ENCODE data around the gene CRLF1.
"Not testable (repeated sequence)": the region's sequence is repeated elsewhere in the genome, so short reads cannot be mapped to it uniquely, and the experiment has no call there.

Gene CRLF1

DNA sequence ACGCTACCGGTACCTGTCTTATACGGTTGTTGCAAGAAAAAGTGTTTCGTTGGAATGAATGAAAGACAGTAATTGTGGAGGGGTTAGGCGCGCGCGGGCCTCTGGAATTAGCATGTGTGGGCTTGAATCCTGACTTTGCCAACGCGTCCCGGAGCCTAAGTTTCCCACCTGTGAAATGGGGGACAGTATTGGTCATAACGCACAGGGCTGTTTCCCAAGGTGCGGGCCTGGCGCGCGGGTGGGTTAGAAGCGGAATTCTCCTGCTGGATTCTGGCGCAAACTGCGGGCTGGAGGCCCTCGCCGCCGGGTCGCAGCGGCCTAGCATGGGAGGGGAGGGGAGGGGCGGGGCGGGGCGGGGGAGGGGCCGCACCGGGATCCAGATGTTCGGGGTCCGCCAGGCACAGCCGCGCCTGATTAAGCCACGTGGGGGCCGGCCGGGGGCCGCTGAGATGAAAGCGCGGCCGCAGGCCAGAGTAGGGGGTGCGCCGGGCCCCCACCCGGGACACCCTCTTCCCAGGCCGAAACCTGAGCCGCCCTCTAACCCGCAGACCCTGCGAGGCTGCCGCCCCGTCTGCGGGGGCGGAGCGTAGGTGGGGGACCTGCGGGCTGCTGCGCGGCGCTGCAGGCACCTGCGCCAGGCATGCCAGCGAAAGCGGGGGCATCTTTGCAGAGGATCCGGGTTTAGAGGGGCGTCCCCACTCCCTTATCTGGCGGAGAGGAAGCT lies 4.9 kb upstream of the CRLF1 start:
- H3K4me3 ChIP-seq (ENCODE audit: low read length), result no peak overlapping the region
- DNase-seq (ENCODE audit: low read depth, low spot score), result no peak

DNA sequence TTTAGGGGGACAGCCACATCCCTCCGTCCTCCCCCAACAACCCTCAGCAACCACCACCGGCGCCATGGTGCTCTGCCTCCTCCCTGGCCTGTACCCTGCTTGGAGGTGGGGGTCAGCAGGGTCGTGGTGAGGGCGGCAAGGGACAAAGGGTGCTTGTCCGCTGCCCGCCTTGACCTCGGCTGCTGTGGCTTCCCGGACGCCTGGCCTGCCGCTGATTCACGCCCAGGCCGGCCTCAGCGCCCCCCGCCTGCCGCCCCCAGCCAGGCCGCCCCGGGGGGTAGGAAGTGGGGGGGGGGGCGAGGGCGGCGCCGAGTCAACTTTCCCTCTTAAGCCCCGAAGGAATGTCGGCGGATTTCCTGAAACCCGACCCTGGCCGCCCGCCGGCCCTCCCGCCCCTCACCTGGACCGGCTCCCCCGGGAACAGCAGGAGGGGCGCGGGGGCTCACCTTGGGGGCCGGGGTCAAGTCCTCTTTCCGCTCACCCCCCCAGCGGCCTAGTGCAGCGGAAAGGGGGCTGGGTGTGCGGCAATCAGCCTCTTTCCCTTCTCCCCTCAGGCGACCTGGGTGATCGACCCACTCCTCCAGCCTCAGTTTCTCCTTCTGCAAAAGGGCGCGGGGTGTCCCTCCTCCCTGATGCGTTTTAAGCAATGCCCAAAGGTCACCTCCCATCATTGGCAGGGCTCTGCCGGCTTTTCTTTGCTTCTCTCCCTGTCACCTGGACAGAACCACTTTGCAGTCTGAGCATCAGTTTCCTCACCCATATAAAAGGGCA lies 4.1 kb upstream of the CRLF1 start:
- no peak overlapping the region for H3K4me3 ChIP-seq (ENCODE audit: low read length)
- no peak for DNase-seq (ENCODE audit: low read depth, low spot score)

DNA sequence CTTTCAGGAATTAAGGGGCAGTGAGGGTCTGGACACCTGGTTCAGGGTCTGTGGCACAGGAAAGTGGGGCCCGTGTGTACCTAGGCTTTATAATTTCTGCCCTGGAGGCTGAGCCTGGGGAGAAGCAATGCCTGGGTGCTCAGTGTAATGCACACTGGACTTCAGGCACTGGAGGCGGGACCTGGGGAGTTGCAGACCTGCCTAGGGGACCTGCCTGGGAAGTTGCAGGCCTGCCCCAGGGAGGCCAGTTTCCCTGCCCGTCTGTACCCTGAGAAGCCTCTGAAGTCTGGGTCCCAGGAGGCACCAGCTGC lies 3.6 kb upstream of the CRLF1 start:
- no peak for DNase-seq (ENCODE audit: low read depth, low spot score)
- no peak overlapping the region for H3K4me3 ChIP-seq (ENCODE audit: low read length)

DNA sequence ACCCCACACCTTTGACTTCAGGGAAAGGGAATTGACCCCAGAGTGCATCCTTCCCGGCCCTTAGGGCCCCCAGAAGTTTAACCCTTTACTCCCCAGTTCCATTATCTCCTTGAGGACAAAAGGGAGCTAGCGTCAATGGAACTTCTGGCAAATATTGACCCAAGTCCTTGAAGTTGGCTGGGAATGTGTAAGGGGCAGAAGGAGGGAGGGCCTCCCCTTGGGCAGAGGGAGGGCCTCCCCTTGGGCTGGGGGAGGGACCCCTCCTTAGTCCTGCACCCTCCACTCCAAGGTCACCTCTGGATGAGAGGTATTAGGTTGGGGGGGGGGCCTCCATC lies 3.1 kb upstream of the CRLF1 start:
- DNase-seq (ENCODE audit: low read depth, low spot score), result no peak
- no peak overlapping the region for H3K4me3 ChIP-seq (ENCODE audit: low read length)

DNA sequence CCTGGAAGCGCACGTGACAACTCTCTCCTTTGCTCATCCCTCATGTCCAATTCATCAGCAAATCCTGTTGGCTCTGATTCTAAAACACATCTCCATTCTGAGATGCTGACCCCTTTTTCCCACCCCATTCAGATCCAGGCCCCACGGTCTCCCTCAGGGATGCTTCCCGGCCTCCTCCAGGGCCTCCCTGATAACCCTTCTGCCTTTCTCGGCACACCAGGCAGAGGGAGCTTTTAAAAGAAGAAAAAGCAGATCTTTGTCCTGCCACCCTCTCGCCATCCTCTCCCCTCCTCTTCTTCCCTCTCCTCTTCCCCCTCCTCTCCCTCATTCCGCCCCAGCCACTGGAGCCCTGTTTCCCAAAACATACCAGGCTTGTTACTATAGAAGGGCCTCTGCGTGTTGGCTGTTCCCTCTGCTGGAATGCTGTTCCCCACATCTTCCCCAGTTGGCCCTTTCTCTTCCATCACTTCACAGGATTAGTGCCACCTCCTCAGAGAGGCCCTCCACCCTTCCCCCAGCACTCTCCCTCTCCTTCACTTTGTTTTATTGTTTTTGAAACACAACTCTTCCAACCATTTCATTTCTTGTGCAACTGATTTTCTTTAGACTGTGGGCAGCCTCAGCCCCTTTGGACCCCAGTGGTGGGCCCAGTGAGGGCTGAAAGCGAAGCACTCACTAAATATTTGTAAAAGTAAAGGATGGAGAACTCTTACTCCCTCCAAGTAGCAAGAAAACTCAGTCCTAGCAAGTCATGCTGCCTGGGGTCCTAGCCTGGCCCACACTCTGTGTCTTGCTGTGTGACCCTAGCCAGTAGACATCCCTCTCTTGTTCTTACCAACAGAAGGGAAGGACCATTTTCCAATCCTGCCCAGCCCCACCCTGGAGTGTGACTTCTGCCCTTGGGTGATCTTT lies 2.5 kb upstream of the CRLF1 start:
- H3K4me3 ChIP-seq (ENCODE audit: low read length), result no peak overlapping the region

DNA sequence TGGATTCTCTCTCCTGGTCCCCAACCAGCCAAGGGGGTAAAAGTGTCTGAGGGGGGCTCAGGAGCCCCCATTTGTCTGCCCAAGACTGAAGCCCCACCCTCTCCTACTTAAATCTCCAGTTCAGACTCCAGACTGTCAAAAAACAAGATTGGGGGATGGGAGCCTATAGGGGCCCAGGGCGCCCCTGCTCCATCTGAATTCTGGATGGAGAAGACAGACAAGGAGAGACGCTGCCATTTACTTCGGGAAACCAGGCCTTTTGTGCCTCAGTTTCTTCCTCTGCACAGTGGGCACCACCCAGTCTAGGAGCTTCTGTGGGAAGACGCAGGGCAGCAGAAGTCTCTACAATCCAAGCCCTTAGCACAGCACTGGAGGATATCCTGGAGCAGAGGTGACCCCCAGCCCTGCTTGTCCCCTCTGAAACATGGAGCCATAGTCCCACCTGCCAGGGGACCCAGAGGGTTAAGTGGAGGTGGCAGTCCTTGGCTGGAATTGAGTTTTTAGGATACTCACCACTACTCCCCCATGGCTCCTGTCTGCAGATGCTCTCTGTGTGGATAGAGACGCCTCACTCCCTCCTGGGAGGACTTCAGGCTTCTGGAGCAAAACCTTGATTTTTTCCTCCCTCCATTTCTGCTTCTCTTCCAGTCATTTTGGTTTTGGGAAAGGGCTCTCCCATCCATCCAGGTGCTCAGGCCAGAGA lies 1.7 kb upstream of the CRLF1 start:
- H3K4me3 ChIP-seq (ENCODE audit: low read length), result no peak overlapping the region
- no peak for DNase-seq (ENCODE audit: low read depth, low spot score)

More for the DNA sequence above, 2.5 kb upstream of the CRLF1 start:
- DNase-seq (ENCODE audit: low read depth, low spot score), result no peak

DNA sequence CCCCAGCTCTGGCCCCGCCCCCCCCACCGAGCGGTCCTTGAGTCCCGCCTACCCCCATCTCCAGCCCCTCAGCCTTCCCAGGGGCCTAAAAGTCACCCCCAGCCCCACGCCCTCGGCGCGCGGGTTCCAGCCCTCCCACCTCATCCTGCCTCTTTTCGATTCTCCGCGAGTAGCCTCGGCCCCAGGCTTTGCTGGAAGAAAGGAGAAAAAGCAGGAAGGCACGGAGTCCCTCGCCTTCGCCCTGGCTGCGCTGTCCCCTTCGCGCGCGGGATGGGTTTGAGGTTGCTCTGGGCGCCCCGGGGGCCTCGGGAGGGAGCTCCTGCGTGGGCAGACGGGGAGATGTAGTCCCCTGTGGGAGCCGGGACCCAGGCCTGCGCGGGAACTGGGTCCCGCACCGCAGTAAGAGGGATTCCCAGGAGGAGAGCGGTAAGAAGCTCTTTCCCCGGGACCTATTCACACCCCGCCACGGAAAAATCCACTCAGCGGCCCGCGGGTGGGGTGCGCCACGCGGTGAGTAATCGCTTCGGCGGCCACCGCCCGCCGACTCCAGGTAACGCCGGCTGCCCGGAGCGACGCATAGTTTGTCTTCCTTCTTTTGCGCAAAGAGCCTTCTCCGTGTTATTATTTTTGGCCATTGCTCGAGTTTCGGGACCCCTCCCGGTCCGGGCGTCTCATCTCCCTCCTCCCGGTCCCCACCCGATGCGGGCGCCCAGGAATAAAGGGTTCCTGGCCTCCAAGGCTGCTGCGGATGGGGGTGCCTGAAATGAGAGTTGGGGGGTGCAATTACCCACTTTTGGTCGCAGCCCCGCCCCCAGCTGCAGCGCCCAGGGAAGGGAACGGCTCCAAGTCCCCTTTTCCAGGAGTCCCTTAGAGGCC lies 865 bp upstream of the CRLF1 start:
- DNase-seq (ENCODE audit: low read depth, low spot score), result no peak
- no peak overlapping the region for H3K4me3 ChIP-seq (ENCODE audit: low read length)

DNA sequence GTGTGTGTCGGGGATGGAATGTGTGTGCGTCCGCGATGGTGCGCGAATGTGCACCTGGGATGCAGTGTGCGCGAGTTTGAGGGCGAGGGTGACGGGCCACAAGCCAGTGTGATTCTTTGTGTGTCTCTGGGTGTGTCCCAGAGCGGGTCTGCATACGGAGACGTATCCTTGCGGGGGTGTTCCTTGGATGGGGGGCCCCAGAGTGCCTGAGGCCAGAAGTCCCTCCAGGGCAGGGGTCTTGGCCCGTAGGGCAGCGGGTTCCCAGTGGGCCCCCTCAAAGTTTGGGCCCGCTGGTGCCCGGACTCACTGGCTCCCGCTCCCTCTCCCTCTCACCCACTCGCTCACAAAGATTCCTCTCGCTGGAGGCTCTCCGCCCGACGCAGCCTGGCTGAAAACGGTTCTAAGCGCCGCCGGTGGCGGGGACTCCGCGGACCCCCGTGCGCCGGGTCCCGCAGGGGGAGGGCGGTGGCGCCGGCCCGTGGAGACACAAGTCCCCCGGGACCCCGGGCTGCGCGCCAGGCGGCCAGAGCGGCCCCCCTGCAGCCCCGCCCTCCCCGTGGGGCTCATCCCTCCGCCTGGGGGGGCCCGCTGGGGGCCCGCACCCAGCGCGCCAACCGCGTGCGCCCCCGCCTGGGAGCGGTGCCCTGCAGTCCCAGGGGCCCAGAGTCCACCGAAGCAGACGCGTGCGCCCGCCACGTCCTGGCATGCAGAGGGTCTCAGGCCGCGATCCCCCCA lies 886 bp downstream of the CRLF1 start:
- DNase-seq (ENCODE audit: low read depth, low spot score), result no peak
- no peak overlapping the region for H3K4me3 ChIP-seq (ENCODE audit: low read length)

DNA sequence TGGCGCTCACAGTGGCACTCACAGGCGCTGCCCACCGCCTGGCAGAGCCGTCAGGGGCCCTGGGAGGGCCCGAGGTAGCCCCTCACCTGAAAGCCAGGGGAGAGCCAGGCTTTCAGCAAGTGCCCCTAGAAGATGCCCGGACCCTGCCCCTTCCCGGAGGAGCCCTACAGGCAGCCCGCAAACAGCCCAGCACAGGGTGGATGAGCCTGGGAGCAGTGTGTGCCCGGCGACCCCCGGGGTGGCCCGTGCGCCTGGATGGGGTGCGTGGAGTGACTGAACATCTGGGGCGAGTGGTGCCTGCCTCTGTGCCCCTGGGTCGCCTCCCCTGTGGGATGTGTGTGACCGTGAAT lies 1.4 kb downstream of the CRLF1 start:
- no peak for DNase-seq (ENCODE audit: low read depth, low spot score)
- H3K4me3 ChIP-seq (ENCODE audit: low read length), result no peak overlapping the region

DNA sequence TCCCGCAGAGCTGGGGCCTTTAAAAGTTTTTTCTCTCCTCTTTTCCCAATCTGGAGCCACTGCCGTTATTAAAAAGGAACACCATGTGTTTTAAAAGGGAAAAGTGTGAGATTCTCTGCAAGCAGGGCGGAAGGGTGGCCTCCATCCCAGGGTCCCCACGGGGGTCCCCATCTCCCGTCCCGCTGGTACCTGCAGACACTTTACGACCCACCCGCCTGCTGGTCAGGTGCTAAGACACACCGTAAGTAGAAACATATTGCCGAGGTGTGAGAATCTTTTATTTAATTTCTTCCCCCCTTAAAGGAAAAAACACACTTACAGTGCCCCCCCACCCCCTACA lies 1.8 kb downstream of the CRLF1 start:
- no peak for DNase-seq (ENCODE audit: low read depth, low spot score)

DNA sequence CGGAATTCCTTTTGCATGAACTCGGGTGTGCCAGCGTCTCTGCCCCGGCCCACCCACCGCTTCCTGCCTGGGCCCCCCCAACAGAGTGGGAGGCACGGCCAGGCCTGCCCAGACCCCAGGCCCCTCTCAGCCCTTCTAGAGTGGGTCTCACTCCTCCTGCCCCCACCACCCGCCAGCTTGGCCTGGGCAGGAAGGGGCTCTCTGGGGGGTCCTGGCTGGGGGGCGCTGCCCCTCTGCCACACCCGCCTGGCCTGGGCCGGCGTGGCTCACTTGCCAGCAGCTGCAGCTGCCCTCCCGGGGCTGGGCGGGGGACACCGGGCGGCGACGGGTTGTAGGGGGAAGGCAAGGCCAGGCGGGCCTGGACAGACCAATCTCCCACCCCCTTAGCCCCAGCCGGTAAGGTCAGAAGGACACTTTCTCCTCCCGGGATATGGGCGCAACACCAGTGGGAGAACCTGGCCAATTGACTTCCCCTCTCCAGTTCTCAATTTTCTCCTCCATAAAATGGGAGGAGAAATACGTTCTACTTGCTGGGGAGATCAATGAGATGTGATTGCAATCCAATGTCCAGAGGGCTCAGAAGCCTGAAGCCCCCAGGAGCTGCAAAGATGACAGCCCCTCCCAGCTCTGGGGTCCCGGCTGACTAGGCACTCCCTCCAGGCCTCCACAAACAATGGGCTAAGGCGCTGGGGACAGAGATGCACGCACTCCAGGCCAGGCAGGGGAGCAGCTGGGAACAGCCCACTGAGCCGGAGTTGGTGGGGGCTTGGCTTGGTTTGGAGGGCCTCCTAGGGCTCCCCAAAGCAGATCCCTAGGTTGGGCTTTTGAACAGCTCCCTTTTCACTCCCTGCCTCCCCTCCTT lies 2.4 kb downstream of the CRLF1 start:
- no peak for DNase-seq (ENCODE audit: low read depth, low spot score)
- no peak overlapping the region for H3K4me3 ChIP-seq (ENCODE audit: low read length)

More for the DNA sequence above, 1.8 kb downstream of the CRLF1 start:
- H3K4me3 ChIP-seq (ENCODE audit: low read length), result no peak overlapping the region

DNA sequence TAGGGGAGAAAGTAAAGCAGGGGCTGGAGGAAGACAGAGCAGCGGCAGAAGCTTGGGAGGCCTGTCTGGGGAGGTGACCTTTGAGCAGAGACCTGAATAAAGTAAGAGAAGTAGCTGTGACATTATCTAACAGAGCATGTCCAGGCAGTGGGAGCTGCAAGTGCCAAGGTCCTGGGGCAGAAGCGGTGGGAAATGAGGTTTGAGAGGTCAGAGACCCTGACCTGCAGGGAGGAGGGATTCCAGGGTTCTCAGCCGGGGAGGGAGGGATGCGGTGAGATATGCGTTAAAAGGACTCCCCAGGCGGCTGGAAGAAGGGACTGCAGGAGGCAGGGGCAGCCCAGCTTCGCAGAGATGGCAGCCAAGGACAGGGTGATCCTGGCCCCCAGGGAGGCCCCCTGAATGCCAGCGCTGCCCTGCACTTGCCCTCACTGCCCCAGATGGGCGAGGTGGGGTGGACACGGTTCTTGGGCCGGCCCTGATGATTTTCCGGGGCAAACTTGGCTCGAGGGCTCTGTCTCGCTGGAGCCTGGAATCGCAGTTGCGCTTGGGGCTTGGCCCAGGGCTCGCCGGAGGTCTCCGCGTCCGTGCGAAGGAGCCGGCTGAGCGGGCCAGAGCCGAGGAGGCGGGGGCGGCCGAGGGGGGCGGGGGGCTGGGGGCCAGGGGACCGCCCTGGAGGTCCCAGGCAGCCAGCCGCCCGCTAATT lies 3.2 kb downstream of the CRLF1 start:
- no peak for DNase-seq (ENCODE audit: low read depth, low spot score)
- H3K4me3 ChIP-seq (ENCODE audit: low read length), result no peak overlapping the region

DNA sequence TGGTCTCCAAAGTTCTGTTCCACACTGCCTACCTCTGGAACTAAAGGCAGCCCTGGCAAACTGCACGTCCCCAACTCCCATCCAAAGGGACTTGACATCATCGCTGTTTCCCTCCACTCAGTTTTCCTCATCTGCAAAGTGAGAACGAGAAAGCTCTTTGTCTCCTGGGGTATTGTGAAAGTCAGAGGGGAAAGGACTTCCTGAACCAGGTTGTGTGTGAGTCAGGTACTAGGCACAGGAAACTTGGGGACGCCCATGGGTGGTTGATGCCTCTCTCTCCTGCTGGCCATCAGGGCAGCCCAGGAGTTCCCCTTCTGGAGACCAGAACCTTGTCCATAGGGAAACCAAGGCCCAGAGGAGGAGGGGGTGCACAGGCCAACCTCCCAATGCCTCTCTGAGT lies 4.7 kb downstream of the CRLF1 start:
- DNase-seq (ENCODE audit: low read depth, low spot score), result no peak
- no peak overlapping the region for H3K4me3 ChIP-seq (ENCODE audit: low read length)

DNA sequence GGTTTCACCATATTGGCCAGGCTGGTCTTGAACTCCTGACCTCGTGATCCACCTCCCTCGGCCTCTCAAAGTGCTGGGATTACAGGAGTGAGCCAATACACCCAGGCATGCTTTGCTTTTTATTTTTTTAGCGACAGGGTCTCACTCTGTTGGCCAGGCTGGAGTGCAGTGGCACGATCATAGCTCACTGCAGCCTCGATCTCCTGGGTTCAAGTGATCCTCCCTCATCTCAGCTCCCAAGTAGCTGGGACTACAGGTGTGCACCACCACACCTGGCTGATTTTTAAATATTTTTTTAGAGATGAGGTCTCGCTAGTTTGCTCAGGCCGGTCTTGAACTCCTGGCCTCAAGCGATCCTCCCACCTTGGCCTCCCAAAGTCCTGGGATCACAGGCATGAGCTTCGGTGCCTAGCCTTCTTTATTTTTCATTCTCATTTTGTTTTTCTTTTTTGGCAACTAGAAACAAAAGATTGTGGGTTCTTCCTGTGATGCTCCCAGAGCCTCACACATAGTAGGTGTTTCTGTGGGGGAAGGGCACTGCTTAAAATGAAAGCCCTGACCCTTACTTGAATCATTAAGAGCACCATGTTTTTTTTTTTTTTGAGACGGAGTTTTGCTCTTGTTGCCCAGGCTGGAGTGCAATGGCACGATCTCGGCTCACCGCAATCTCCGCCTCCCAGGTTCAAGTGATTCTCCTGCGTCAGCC lies 5.8 kb downstream of the CRLF1 start:
- DNase-seq (ENCODE audit: low read depth, low spot score); H3K4me3 ChIP-seq (ENCODE audit: low read length): not testable (repeated sequence)

DNA sequence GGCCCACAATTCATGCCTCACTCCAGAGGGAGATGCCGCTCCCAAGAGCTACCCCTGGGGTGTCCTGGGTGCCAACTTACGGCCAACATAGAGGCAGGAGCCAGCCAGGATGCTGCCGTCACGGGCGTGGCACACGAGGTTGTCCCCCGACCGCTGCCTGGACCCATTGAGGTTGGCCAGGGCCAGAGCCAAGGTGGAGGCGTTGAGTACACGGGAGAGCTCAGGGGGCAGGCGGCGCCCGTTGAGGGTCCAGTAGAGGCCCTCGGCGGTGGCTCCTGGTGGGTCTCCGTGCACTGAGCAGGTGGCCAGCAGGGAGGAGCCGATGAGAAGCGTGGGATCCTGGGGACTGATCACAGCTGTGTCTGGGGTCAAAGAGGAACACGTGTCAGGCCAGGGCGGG lies 7.1 kb downstream of the CRLF1 start:
- H3K4me3 ChIP-seq (ENCODE audit: low read length), result no peak overlapping the region
- no peak for DNase-seq (ENCODE audit: low read depth, low spot score)
